ENCODE measurements around the gene KREMEN1.

Gene KREMEN1

GRCh38 chr22:29048822-29049654, 23.8 kb upstream of the KREMEN1 start:
- in situ Hi-C loops (cut with MboI; ENCODE audit: low sequenced_read_pairs) = no loop called here

- in situ Hi-C loops (cut with MboI; ENCODE audit: low sequenced_read_pairs) = no loop called here
These were observed 23.1 kb upstream of the KREMEN1 start for GRCh38 chr22:29049655-29050263.

DNA sequence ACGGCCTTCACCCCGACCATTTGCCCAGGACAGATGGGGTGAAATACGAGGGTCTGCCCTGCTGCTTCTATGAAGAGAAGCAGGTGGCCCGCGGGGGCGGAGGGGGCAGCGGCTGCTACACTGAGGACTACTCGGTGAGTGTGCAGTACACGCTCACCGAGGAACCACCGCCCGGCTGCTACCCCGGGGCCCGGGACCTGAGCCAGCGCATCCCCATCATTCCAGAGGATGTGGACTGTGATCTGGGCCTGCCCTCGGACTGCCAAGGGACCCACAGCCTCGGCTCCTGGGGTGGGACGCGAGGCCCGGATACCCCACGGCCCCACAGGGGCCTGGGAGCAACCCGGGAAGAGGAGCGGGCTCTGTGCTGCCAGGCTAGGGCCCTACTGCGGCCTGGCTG, 22.4 kb upstream of the KREMEN1 start:
- in situ Hi-C loops (cut with MboI; ENCODE audit: low sequenced_read_pairs) = no loop called here

GRCh38 chr22:29053048-29053702, 19.7 kb upstream of the KREMEN1 start:
- in situ Hi-C loops (cut with MboI; ENCODE audit: low sequenced_read_pairs) = no loop called here

GRCh38 chr22:29054251-29054767, 18.5 kb upstream of the KREMEN1 start:
- in situ Hi-C loops (cut with MboI; ENCODE audit: low sequenced_read_pairs) = no loop called here

- in situ Hi-C loops (cut with MboI; ENCODE audit: low sequenced_read_pairs) = no loop called here
These were observed 17.5 kb upstream of the KREMEN1 start for GRCh38 chr22:29055192-29055830.

- in situ Hi-C loops (cut with MboI; ENCODE audit: low sequenced_read_pairs) = no loop called here
These were observed 16.4 kb upstream of the KREMEN1 start for GRCh38 chr22:29056472-29056871.

DNA sequence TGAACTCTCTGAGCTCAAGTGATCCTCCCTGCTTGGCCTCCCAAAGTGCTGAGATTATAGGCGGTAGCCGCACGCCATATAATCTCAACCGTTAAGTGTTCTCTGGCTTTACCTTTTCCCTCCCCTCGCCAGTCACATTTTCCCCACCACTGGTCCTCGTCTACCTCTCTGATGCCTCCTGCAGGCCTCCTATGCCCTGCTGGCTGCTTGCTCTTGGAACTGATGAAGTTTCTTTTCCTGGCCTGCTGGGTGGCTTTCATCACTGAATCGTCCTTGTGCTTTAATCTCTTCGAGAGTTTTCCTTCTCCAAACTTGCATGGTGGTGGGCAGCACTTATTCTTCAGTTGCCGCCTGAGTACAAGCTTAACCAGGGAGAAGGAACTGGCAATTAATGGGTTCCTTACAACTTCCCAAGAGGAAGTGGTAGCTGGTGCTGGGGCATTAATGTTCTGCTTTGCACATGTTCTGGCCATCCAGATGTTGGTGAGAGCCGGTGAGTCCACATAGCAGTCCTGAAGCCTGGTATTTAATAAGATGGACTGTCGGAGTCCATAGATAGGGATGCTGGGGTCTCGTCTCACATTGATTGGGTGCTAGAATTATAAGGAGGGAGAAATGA, 12.5 kb upstream of the KREMEN1 start:
- in situ Hi-C loops (cut with MboI; ENCODE audit: low sequenced_read_pairs) = no loop called here

DNA sequence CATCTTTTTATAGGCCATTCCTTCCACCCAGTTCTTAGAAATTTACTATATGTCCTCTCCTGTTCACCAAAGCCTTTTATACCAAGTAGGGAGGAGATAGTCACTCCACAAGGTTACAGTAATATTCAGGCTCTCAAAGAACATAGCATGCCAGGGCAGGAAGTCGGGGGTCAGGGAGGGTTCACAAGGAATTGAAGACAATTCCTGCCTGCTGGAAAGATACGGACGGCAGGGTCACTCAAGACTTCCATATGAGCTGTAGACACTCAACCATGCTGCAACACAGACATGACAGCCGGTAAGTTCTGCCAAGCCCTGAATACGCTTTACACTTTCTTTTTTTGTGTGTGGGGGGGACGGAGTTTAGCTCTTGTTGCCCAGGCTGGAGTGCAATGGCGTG, 11.9 kb upstream of the KREMEN1 start:
- in situ Hi-C loops (cut with MboI; ENCODE audit: low sequenced_read_pairs) = no loop called here

- in situ Hi-C loops (cut with MboI; ENCODE audit: low sequenced_read_pairs) = no loop called here
These were observed 11.1 kb upstream of the KREMEN1 start, which contains the start of gene C22orf31 for GRCh38 chr22:29061773-29062172. Gene C22orf31, minus strand, starts transcription at chr22:29061831. Its CDS starts 39 bp downstream, at chr22:29061792.

GRCh38 chr22:29062286-29062821, 10.5 kb upstream of the KREMEN1 start:
- in situ Hi-C loops (cut with MboI; ENCODE audit: low sequenced_read_pairs) = no loop called here

DNA sequence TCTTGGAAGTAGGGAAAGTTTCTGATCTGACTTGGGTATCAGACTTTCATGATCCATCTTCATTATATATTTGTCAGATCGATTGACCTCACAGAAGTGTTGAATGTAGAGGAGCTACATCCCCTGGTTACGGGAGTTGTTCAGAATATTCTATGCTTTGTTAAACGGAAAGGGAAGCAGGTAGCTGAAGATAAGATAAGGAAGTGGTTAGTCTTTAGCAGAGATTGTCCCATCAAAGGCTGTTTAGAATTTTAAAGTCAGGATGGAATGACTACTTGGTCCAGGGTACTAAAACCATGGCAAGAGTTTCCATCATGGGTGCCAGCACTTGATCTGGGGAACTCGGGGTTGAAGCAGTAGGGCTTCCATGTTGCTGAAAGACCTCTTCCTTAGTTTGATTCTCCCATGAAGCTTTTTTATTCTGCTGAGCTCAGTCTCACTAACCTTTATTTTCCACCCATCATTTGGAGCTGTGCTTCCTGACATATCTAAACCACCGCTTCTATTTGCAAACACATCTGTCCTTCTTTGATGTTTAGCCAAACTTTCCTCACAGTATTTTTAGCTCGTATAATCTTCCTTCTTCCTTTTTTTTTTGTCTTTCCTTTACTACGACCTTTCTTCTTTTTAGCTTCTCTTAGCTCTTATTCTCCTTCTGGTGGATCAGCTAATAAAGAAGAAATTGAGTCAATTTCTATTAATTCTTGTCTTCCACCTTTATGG, 7.2 kb upstream of the KREMEN1 start:
- in situ Hi-C loops (cut with MboI; ENCODE audit: low sequenced_read_pairs) = no loop called here

DNA sequence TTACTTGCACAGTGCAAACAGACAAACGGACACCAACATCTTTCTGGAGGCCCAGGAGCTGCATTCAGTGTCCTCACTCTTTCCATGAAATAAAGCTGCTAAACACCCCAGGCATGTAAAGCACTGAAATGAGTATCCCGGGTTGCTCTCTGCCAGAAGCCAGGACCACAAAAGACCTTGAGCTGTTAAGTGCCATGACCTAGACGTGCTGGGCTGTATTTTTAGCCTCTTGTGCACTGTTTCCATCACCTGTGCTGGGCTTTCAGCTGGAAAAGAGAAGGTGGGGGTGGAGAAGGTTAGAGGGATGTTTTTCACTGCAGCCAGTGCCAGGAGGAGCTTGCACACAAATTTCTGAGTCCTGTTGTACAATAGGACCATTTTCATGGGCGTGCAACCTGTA, 3.4 kb upstream of the KREMEN1 start:
- in situ Hi-C loops (cut with MboI; ENCODE audit: low sequenced_read_pairs) = no loop called here

GRCh38 chr22:29070490-29070889, 2.3 kb upstream of the KREMEN1 start:
- in situ Hi-C loops (cut with MboI; ENCODE audit: low sequenced_read_pairs) = no loop called here

GRCh38 chr22:29071261-29072045, 1.4 kb upstream of the KREMEN1 start:
- in situ Hi-C loops (cut with MboI; ENCODE audit: low sequenced_read_pairs) = no loop called here

GRCh38 chr22:29072193-29072978, 449 bp upstream of the KREMEN1 start:
- in situ Hi-C loops (cut with MboI; ENCODE audit: low sequenced_read_pairs) = no loop called here

DNA sequence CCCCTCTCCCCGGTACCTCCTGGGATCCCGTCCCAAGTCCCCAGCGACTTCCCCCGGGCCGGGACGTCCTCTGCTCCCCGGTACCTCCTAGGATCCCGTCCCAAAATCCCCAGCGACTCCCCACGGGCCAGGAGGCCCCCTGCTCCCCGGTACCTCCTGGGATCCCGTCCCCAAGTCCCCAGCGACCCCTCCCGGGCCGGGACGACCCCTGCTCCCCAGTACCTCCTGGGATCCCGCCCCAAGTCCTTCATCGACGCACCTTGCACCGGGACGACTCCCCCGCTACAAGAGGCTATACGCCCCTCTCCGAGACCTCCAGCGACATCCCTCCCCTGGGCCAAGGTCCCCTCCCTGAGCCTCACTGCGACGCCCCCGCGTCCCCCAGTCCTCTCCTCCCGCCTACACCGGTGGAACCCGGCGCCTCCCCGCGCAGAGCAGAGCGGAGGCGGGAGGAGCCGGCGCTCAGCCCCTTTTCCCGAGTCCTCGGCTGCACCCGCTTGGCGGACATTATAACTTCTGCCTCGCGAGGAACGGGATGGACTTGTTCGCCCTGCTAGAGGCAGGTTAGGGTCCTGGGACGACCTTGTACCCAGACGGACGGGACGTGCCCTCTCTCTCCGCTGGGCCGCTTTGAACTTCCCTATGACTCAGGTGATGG, 912 bp downstream of the KREMEN1 start:
- in situ Hi-C loops (cut with MboI; ENCODE audit: low sequenced_read_pairs) = no loop called here

DNA sequence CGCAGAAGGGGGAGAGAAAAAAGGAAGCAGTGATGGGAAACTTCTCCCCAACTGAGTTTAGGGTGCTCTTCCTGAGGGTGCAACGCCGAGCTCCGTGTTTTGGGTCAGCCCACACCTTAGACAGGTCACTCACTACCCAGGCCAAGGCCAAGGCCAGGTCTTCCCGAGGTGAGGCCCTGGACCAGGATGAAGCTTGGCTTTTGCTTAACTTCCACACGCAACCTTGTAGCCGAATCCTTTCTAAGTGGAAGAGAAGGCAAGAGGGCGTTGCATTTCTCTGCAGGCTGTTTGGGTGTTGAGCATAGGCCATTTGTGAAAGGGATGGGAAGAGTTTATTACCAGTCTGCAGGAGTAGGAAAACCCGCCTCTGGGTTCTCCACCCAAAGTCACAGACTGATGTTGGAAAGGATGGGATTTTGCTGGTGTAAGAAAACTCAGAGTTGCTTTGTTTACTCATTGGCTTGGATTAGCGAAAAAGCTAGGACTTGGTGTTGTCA, 1.5 kb downstream of the KREMEN1 start:
- in situ Hi-C loops (cut with MboI; ENCODE audit: low sequenced_read_pairs) = no loop called here

All from hTERT RPE-1 (cell line).